OCI-LY7 (cell line): ENCODE results near the gene UQCC5. TPM values are rescaled to one million over a fixed set of nuclear protein-coding genes. Genes with fewer than 3 reads are reported as not detected.

Source experiments
- BruUV-seq: library from RNA; stranded (reverse); fragments of 400-500 nt; replicated peaks from 2 replicates; lab custom pipeline; 2021; lab: Mats Ljungman, UMichigan
- CTCF ChIA-PET: fragments of 300-600 bp; sonication (Branson Sonifier 250); formaldehyde crosslinking; loops from one replicate; lab custom pipeline; 2022; ENCODE audit warnings: antibody characterized with exemption; ENCODE audit not compliant: unreplicated experiment; lab: Charles Lee
- POLR2A ChIA-PET: fragments of 300-600 bp; sonication (Branson Sonifier 250); formaldehyde crosslinking; loops from one replicate; lab custom pipeline; 2022; ENCODE audit warnings: antibody characterized with exemption; lab: Charles Lee
- DNase-seq: peaks from one replicate; pipeline ENCODE4 v3.0.0-alpha.2; 2015; ENCODE audit warnings: low spot score
- H2AFZ ChIP-seq: fragments of 200-600 bp; sonication (generic), shearing (Covaris generic); 2 replicates; pipeline ENCODE4 v1.6.1; 2014; ENCODE audit warnings: mild to moderate bottlenecking, antibody characterized with exemption, low read length, moderate library complexity
- H3K27ac ChIP-seq: fragments of 200-600 bp; sonication (generic); 2 replicates; pipeline ENCODE4 v1.5.1; 2014; ENCODE audit warnings: mixed run types, low read depth, mild to moderate bottlenecking, moderate library complexity, low read length, inconsistent platforms; ENCODE audit not compliant: poor library complexity, severe bottlenecking
- H3K36me3 ChIP-seq: fragments of 200-600 bp; sonication (generic); 2 replicates; pipeline ENCODE4 v1.6.1; 2014; ENCODE audit warnings: mild to moderate bottlenecking, antibody characterized with exemption, low read length, moderate library complexity, mixed read lengths; ENCODE audit not compliant: insufficient read depth
- H3K4me1 ChIP-seq: fragments of 200-600 bp; sonication (generic); 2 replicates; pipeline ENCODE4 v1.5.1; 2014; ENCODE audit warnings: mild to moderate bottlenecking, low read length; ENCODE audit not compliant: insufficient read depth, poor library complexity, severe bottlenecking
- H3K4me2 ChIP-seq: fragments of 200-600 bp; sonication (generic); 2 replicates; pipeline ENCODE4 v1.6.1; 2014; ENCODE audit warnings: mild to moderate bottlenecking, low read length
- H3K4me3 ChIP-seq: fragments of 200-600 bp; sonication (generic); 2 replicates; pipeline ENCODE4 v1.5.1; 2014; ENCODE audit warnings: mild to moderate bottlenecking, low read depth, low read length; ENCODE audit not compliant: poor library complexity, severe bottlenecking
- H3K79me2 ChIP-seq: fragments of 200-600 bp; sonication (generic); 2 replicates; pipeline ENCODE4 v1.6.1; 2016; ENCODE audit warnings: low read depth, mild to moderate bottlenecking, low read length, moderate library complexity, mixed read lengths; ENCODE audit not compliant: insufficient read depth
- H3K9me2 ChIP-seq: fragments of 200-600 bp; sonication (generic); 2 replicates; pipeline ENCODE4 v1.6.1; 2016; ENCODE audit warnings: mild to moderate bottlenecking, low read length, mixed read lengths; ENCODE audit not compliant: insufficient read depth
- H3K9me3 ChIP-seq: fragments of 200-600 bp; sonication (generic); 2 replicates; pipeline ENCODE4 v1.6.1; 2014; ENCODE audit warnings: mild to moderate bottlenecking, mixed run types, low read length, mixed read lengths
- H4K20me1 ChIP-seq: fragments of 200-600 bp; sonication (generic); 2 replicates; pipeline ENCODE4 v1.6.1; 2014; ENCODE audit warnings: mild to moderate bottlenecking, antibody characterized with exemption, low read length, moderate library complexity, mixed read lengths; ENCODE audit not compliant: insufficient read depth
- CTCF ChIP-seq: fragments of 200-600 bp; sonication (generic); conservative IDR thresholded peaks from 2 replicates; pipeline ENCODE4 v1.5.1; 2014; ENCODE audit warnings: mild to moderate bottlenecking, antibody characterized with exemption, low read length, moderate library complexity, mixed read lengths
- EZH2phosphoT487 ChIP-seq: fragments of 200-600 bp; sonication (generic); IDR thresholded peaks from 2 replicates; pipeline ENCODE4 v1.6.1; 2018; ENCODE audit warnings: low read depth, borderline replicate concordance, mild to moderate bottlenecking, mixed run types, antibody characterized with exemption, low read length, moderate library complexity, mixed read lengths
- intact Hi-C: fragments of 100-400 bp; cut with micrococcal nuclease; formaldehyde crosslinking; loops from one replicate; pipeline ENCODE4 v1.10.0; 2022; ENCODE audit not compliant: unreplicated experiment
- total RNA-seq, 2 experiments: library from RNA; depleted of rRNA in 1 of 2; stranded (reverse); fragments of >200 nt in 1 of 2; shearing (Covaris generic) in 1 of 2; gene quantifications; 2 replicates each; pipeline ENCODE4 v1.2.3, GENCODE V29; 2014 to 2022

The UQCC5 gene
- total RNA-seq, 2 experiments from 2014 or later = 18.4 to 25.6 TPM

DNA sequence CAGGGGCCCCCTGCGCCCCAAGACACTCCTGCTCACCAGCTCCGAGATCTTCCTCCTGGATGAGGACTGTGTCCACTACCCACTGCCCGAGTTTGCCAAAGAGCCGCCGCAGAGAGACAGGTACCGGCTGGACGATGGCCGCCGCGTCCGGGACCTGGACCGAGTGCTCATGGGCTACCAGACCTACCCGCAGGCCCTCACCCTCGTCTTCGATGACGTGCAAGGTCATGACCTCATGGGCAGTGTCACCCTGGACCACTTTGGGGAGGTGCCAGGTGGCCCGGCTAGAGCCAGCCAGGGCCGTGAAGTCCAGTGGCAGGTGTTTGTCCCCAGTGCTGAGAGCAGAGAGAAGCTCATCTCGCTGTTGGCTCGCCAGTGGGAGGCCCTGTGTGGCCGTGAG, 44.3 kb upstream of the UQCC5 start:
- Histone ChIP-seq H3K27ac (no peak overlapping the region), H3K4me1 (no peaks in the 10 kb centered on the region), H3K79me2 (no peaks in the 10 kb centered on the region), H3K9me3 (no peaks in the 10 kb centered on the region), H3K9me2 (no peaks in the 10 kb centered on the region), H3K4me3 (no peak overlapping the region), H2AFZ (no peak overlapping the region), H3K36me3 (peaks cover 52% of the 10 kb centered on the region; the same call in 1 of the 2 replicates), H4K20me1 (no peaks in the 10 kb centered on the region), H3K4me2 (no peak overlapping the region)
- BruUV-seq = no TSS peak
- no peak for DNase-seq
- intact Hi-C loops = no loop called here
- ChIA-PET POLR2A (no interaction called here), CTCF (interaction anchor here (0.5 kb wide), 1 partner anchor 161 kb away, joined by 3 read pairs; no protein-coding TSS in a partner anchor)
- TF ChIP-seq CTCF (no peak), EZH2phosphoT487 (no peak)

- Histone ChIP-seq H3K4me1 (no peaks in the 10 kb centered on the region), H3K27ac (no peak overlapping the region), H2AFZ (no peak overlapping the region), H3K9me2 (no peaks in the 10 kb centered on the region), H3K36me3 (peaks cover 40% of the 10 kb centered on the region; the same call in 1 of the 2 replicates), H3K79me2 (no peaks in the 10 kb centered on the region), H3K4me2 (no peak overlapping the region), H3K4me3 (no peak overlapping the region), H3K9me3 (no peaks in the 10 kb centered on the region), H4K20me1 (no peaks in the 10 kb centered on the region)
- CTCF ChIA-PET = no interaction called here
- DNase-seq = no peak
- TF ChIP-seq EZH2phosphoT487 (no peak), CTCF (no peak)
- POLR2A ChIA-PET = interaction anchor here (0.6 kb wide), 1 partner anchor 22 kb away, joined by 4 read pairs; no protein-coding TSS in a partner anchor
- no TSS peak for BruUV-seq
- intact Hi-C loops = no loop called here
Measured at GRCh38 chr3:52493232-52494017, 43.0 kb upstream of the UQCC5 start.

GRCh38 chr3:52494445-52494844, 42.0 kb upstream of the UQCC5 start:
- Histone ChIP-seq H3K36me3 (peaks cover 35% of the 10 kb centered on the region; the same call in 1 of the 2 replicates), H3K79me2 (no peaks in the 10 kb centered on the region), H3K27ac (no peak overlapping the region), H2AFZ (no peak overlapping the region), H3K9me3 (no peaks in the 10 kb centered on the region), H3K4me3 (no peak overlapping the region), H3K4me2 (no peak overlapping the region), H4K20me1 (no peaks in the 10 kb centered on the region), H3K4me1 (no peaks in the 10 kb centered on the region), H3K9me2 (no peaks in the 10 kb centered on the region)
- DNase-seq = no peak
- no peak for TF ChIP-seq EZH2phosphoT487
- no peak for TF ChIP-seq CTCF
- CTCF ChIA-PET = no interaction called here
- no TSS peak for BruUV-seq
- intact Hi-C loops = no loop called here
- POLR2A ChIA-PET = no interaction called here
